Esophagus muscularis mucosa (tissue), 3 donors: Measurements from ENCODE around the gene TSFM.

Experiments
- POLR2A ChIP-seq: fragments of 450-650 bp; IDR thresholded peaks from one replicate; pipeline ENCODE4 v1.6.1; 2017; ENCODE audit warnings: antibody characterized with exemption, moderate library complexity, mild to moderate bottlenecking, low read depth
- TF ChIP-seq, protein P1 (sequence below), 3 experiments: fragments of 200-600 bp in 2 of 3; fragments of 450-650 bp in 1 of 3; sonication (generic) in 2 of 3; IDR thresholded peaks; one replicate each; pipeline ENCODE4 v1.5.1; 2017 to 2019; ENCODE audit warnings: antibody characterized with exemption in 3 of 3, mild to moderate bottlenecking in 2 of 3, moderate library complexity in 1 of 3

DNA sequence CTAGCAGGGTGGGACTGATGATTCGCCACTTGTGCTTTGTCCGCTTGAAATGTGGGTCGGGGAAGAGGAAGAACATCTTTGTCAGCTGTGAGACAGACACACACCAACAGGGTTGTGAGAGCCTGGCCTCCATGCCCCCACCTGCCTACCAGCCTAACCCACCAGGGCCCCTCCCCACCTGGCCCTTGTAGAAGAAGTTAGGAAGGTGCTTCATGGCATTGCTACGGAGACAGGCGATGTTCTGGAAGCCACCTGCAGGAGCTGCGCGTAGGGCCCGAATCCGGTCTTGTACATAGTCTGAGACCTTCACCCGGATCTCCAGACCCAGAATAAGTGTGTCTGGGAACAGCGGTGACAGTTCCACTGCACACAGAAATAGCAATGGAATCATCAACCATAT, 13.0 kb upstream of the TSFM start:
- TF ChIP-seq, protein P1, sequence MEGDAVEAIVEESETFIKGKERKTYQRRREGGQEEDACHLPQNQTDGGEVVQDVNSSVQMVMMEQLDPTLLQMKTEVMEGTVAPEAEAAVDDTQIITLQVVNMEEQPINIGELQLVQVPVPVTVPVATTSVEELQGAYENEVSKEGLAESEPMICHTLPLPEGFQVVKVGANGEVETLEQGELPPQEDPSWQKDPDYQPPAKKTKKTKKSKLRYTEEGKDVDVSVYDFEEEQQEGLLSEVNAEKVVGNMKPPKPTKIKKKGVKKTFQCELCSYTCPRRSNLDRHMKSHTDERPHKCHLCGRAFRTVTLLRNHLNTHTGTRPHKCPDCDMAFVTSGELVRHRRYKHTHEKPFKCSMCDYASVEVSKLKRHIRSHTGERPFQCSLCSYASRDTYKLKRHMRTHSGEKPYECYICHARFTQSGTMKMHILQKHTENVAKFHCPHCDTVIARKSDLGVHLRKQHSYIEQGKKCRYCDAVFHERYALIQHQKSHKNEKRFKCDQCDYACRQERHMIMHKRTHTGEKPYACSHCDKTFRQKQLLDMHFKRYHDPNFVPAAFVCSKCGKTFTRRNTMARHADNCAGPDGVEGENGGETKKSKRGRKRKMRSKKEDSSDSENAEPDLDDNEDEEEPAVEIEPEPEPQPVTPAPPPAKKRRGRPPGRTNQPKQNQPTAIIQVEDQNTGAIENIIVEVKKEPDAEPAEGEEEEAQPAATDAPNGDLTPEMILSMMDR (IDR thresholded peaks at IDR 0.05), result no peak
- no peak for TF ChIP-seq POLR2A
